ENCODE measurements around the gene ZSCAN23. TPM values are rescaled to one million over a fixed set of nuclear protein-coding genes. Genes with fewer than 3 reads are reported as not detected.

Gene ZSCAN23
- total RNA-seq (1 to 10 TPM in 5 of 6 donors, under 1 TPM in 1; 0.75 to 3.3 (median 1.1) TPM), polyA plus RNA-seq (under 1 TPM; 0.42 to 0.89 TPM)

DNA sequence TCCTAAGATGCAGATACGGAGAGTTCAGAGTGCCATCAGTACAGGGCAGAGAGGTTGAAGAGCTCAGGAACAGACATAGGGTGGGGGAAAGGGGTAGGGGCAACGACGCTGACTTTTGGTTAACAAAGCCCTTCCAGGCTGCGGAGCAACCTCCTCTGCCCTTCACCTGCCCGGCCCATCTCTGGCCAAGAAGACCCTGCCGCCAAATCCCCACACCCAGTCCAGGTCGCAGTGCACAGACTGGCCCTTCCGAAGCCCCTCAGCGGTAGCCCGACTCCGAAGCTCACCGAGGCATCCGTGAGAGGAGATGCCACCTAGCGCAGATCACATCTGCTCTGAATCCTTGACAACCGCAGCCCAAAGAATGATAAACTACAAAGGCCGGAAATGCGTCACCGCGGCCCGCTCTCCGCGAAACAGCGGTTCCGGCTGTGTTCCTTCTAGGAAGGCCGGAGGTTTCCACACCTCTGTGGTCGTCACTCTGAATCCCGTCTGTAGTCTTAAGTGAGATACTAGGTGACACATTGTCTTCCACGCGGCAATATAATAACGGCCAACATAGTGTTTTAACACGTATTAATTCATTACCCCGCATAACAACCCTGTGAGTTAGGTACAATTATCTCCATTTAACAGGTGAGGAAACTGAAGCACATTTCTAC, at the start of gene ZSCAN23:
ZSCAN23 (minus strand) TSS at position 380 of the 662 bp plus-strand sequence. CDS start 7,225 bp downstream, outside the sequence.
- no peaks in the 10 kb centered on the region for H3K9me3 ChIP-seq
- FAIRE-seq (no peak), DNase-seq (peak; percentile 52 to 79 (median 68)), ATAC-seq (peak; percentile 98 to 99 (median 98))
- peaks cover 0 to 8% (median 0%) of the 10 kb centered on the region in 3 donors for H3K4me1 ChIP-seq
- TF ChIP-seq, protein P1, sequence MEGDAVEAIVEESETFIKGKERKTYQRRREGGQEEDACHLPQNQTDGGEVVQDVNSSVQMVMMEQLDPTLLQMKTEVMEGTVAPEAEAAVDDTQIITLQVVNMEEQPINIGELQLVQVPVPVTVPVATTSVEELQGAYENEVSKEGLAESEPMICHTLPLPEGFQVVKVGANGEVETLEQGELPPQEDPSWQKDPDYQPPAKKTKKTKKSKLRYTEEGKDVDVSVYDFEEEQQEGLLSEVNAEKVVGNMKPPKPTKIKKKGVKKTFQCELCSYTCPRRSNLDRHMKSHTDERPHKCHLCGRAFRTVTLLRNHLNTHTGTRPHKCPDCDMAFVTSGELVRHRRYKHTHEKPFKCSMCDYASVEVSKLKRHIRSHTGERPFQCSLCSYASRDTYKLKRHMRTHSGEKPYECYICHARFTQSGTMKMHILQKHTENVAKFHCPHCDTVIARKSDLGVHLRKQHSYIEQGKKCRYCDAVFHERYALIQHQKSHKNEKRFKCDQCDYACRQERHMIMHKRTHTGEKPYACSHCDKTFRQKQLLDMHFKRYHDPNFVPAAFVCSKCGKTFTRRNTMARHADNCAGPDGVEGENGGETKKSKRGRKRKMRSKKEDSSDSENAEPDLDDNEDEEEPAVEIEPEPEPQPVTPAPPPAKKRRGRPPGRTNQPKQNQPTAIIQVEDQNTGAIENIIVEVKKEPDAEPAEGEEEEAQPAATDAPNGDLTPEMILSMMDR (IDR thresholded peaks at IDR 0.05) = no peak
- peaks cover 0 to 22% (median 5%) of the 10 kb centered on the region in 4 donors for H3K27me3 ChIP-seq
- no peak within 1 kb of the TSS for H3K27ac ChIP-seq
- H3K4me3 ChIP-seq = peak within 1 kb of the TSS; percentile 42 to 69 (median 48)
- 1% methylated on average over 32 of the region's 32 CpGs for WGBS, 2 donors
- intact Hi-C loops (cut with DNase I) = no loop called here
- no peaks in the 10 kb centered on the region for H3K36me3 ChIP-seq

DNA sequence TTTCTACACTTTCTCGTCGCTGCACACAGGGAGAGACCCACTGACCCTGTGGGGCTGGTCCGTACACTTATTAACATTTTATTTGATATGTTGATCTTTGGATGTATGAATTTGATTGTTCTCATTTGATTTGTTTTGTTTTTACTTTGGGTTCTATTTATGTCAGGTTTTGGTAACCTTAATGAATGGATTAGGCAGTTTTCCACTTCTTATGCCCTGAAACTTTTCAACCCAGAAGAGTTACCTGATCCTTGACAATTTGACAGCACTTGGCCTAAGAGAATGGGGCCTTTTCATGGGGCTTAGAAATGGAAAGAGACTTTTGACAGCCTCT, 48.7 kb upstream of the ZSCAN23 start:
- DNase-seq = no peak
- H3K4me3 ChIP-seq = no peak overlapping the region
- intact Hi-C loops (cut with DNase I) = no loop called here
- no peaks in the 10 kb centered on the region for H3K36me3 ChIP-seq
- H3K9me3 ChIP-seq = no peaks in the 10 kb centered on the region
- peaks cover 0 to 41% (median 0%) of the 10 kb centered on the region in 4 donors for H3K27me3 ChIP-seq
- ATAC-seq = no peak
- TF ChIP-seq, protein P1 (IDR thresholded peaks at IDR 0.05) = no peak
- FAIRE-seq = no peak
- H3K27ac ChIP-seq = no peak overlapping the region
- 30 to 33% methylated on average over 3 of the region's 3 CpGs for WGBS, 2 donors
- H3K4me1 ChIP-seq = no peaks in the 10 kb centered on the region

DNA sequence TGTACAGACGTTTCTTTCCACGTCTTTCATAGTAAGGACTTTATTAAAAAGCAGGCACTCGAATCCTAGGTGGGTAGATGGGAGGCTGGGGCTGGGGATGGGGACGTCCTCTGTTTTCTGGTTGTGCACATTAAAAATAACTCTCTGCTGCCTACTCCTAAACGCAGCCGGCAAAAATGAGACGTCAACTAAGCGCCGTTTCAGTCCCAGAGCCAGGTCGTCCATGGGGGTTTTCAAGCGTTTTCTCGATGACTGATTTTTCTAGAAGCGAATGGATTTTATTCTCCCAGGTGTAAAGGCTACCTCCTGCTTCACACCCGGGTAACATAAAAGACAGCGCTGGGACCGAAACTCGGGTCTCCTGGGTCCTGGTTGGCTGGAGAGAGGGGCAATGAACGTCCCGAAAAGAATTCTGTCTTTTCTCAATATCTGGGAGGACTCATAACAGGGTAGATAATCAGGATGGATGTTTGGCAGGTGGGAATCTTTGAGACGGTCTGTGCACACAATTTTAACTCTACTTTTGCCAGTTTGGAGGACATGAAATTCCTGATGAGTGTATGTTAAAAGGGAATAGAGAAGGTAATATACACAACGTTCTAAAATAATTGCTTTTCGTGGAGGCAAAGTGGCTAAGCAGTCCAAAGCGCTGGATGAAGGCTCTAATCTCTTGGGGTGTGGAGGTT, 47.1 kb upstream of the ZSCAN23 start:
- Histone ChIP-seq H3K9me3 (no peaks in the 10 kb centered on the region), H3K4me1 (no peaks in the 10 kb centered on the region), H3K27ac (no peak overlapping the region), H3K36me3 (no peaks in the 10 kb centered on the region), H3K4me3 (peak overlapping the region in 2 of 4 donors; percentile 17 to 30), H3K27me3 (peaks cover 0 to 47% (median 0%) of the 10 kb centered on the region in 4 donors)
- no peak for FAIRE-seq
- peak in 2 of 4 donors; percentile 30 to 56 for ATAC-seq
- no peak for DNase-seq
- 12 to 13% methylated on average over 23 of the region's 23 CpGs for WGBS, 2 donors
- intact Hi-C loops (cut with DNase I) = no loop called here
- TF ChIP-seq, protein P1 (IDR thresholded peaks at IDR 0.05) = no peak

DNA sequence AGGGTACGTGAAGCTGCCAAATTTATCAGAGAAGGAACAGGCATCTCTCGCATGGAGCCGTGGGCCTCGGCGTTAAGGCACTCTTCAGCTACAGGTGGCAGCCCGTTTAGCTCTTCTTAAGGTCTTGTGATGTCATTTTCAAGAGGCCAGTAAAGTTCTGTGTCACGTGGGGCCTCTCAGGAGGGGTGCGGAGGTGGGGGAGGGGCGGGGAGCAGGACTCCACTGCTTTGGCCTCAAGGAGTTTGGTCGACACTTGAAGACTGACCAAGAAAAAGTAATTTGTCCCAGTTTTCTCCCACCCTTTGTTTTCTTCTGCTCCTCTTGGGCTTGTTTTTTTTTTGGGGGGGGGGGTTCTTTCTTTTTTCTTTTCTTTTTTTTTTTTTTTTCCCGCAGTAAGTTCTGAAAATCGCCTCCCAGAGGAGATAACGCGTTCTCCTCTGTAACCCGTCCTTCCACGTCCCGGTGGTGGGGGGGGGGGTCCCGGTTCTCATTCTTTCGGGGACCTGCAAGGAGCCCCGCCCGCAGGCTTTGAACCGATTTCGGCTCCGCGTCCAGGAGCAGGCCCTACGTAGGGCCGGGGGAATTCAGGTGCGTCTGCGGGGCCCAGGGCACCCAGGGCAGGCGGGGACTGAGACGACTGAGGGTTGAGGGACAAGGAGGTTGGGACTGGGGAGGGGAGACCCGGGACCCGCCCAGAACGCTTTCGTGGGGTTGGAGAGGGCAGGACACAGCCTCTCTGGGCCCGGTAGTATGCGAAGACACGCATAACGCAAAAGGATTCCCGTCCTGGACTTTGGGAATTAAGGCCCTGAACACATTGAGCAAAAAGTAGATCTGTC, 46.3 kb upstream of the ZSCAN23 start:
- intact Hi-C loops (cut with DNase I) = no loop called here
- Histone ChIP-seq H3K4me1 (no peaks in the 10 kb centered on the region), H3K36me3 (no peaks in the 10 kb centered on the region), H3K27me3 (peaks cover 0 to 44% (median 0%) of the 10 kb centered on the region in 4 donors), H3K27ac (no peak overlapping the region), H3K9me3 (no peaks in the 10 kb centered on the region), H3K4me3 (peak overlapping the region in 2 of 4 donors; percentile 17 to 30)
- TF ChIP-seq, protein P1 (IDR thresholded peaks at IDR 0.05) = no peak
- FAIRE-seq = no peak
- peak in 3 of 4 donors; percentile 43 to 87 (median 51) for ATAC-seq
- DNase-seq = peak in 4 of 6 donors; percentile 26 to 57 (median 43)
- 10 to 12% methylated on average over 40 of the region's 40 CpGs for WGBS, 2 donors

Measured in pancreas (tissue), 10 donors.